Glomerular endothelial cell (primary cell): Measurements from ENCODE around the gene LENG8. TPM values are rescaled to one million over a fixed set of nuclear protein-coding genes. Genes with fewer than 3 reads are reported as not detected.
"Not testable (repeated sequence)": the region's sequence is repeated elsewhere in the genome, so short reads cannot be mapped to it uniquely, and the experiment has no call there.

Experiments
- DNase-seq: peaks from one replicate; pipeline ENCODE4 v3.0.0-alpha.2; 2011; ENCODE audit warnings: low read depth, low spot score; ENCODE audit errors: extremely low read depth
- total RNA-seq: library from RNA; depleted of rRNA; stranded (reverse); fragments of >200 nt; gene quantifications from 2 replicates; pipeline ENCODE4 v1.2.3, GENCODE V29; 2015

LENG8 gene
- total RNA-seq, 1 donor from 2014 or later = 127 TPM

DNA sequence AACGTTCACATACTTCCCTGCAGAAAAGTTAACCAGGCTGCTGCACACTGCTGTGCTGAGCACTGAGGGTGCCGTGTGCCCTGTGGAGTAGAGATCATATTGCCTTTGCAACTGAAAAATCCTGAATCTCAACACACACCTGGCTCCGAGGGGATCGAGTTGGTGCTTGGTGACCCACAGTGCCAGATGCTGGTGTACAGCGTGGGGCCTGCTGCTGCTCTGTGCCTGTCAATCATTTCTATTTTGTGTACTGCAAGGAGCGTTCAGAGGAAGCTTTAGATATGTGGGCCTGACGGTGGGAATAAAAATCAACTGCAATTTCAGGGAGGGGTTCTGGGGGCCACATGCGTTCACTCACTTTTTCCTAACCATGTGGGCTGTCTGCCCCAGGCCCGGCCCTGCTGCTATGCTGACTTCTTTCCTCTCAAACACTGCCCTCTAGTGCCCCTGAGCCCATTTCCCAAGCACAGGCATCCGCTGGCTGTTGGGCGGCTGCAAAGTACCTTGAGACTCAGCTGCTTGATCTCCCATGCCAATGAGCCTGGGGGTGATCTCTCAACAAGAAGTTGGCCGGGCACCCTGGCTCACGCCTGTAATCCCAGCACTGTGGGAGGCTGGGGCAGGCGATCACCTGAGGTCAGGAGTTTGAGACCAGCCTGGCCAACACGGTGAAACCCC is 9.7 kb upstream of the LENG8 start:
- DNase-seq = no peak

DNA sequence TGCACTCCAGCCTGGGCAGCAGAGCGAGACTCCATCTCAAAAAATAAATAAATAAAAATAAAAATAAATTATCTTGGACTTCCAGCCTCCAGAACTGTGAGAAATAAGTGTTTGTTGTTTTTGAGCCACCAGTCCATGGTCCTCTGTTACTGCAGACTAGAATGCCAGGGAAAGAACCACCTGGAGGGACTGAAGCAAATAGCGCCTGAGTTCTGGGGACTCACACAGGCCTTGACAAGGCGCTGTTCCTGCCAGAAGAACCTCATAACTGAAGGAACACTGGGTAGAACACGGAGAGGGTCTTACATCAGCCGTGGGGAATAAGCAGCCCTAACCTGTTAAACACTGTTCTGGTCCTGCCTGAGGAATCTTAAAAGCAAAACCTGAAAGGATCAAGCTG is 8.4 kb upstream of the LENG8 start:
- no peak for DNase-seq

DNA sequence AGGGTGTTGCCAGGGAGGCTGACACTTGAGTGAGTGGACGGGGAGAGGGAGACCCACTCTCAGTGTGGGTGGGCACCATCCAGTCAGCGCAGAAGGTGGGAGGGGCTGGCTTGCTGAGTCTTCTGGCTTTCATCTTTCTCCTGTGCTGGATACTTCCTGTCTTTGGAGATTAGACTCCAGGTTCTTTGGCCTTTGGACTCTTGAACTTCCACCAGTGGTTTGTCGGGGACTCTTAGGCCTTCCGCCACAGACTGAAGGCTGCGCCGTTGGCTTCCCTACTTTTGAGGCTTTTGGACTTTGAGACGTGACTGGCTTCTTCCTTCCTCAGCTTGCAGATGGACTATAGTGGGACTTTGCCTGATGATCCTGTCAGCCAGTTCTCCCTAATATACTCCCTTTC is 4.3 kb upstream of the LENG8 start:
- DNase-seq = no peak

DNA sequence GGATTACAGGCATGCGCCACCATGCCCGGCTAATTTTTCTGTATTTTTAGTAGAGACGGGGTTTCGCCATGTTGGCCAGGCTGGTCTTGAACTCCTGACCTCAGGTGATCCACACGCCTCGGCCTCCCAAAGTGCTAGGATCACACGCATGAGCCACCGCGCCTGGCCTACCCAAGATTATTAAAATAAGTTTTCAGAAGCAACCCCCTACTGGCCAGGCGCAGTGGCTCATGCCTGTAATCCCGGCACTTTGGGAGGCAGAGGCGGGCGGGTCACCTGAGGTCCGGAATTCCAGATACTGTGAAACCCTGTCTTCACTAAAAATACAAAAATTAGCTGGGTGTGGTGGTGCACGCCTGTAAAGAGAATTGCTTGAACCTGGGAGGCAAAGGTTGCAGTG is 2.6 kb upstream of the LENG8 start:
- not testable (repeated sequence) for DNase-seq

DNA sequence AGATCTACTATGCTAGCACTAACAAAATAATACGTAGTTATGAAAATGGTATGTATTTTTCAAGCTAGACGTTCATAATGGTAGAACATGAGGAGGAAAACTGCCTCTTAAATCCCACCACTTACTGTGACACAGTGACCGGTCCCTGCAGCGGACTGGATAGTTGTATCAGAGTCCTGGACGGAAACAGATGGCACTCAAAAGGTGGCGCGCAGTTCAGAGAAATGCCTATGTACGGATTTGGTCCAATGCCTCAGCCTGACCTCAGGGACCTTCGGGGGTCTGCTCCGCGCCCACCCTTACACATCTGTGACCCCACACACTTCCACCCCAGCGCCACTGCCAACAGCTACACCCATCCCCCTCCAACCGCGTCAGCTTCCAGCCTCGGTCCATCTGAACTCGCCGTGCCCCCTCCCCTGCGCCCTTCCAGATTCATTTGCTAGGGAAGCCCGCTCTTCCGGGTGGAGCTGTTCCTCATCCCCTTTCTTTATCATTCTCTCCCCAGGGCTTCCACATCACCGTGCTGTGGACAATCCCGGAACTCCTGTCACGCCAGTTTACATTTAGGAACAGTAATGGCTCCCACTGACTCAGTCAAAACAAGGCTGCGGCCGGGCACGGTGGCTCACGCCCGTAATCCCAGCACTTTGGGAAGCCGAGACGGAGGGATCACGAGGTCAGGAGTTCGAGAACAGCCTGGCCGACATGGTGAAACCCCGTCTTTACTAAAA is 792 bp upstream of the LENG8 start:
- no peak for DNase-seq

DNA sequence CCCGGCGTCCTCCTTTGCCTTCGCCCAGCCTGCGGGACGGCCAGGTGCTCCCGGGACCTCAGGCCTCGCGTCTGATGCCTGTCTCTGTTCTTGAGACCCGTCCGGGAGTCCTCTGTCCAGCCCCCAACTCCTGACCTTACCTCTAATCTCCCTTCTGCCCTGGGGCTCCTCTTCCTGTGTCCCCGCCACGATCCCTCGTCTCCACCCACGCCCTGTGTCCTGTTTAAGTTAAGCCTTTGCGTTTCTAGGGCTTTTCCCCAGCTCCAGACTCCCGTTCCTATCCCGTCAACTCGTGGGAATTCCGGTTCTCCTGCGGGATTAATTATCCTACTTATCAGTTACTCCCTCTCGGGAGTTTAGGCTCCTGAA is 686 bp downstream of the LENG8 start:
- no peak for DNase-seq

DNA sequence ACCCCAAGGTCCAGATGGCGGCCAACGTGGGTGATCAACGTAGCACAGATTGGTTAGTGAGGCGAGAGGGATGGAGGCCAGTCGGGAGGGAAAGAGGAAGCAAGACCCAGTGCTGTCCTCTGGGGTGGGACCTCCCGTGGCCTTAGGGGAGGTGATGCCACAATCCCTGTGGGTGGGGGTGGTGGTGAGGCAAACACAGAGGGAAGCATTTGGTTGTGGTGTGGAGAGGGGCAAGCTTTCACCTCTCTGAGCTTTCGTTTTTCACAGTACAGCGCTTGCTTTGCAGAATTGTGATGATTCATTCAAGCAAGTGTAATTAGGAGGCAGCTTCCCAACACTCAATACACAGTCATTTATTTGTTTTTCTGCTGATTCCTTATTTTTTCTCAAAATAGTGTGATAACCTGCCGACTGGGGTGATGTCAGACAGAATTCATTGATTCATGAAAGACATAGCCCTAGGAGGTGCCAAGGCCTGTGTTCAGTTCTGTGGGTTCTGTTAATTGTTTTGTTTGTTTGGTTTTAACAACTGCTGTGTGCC is 2.4 kb downstream of the LENG8 start:
- no peak for DNase-seq

DNA sequence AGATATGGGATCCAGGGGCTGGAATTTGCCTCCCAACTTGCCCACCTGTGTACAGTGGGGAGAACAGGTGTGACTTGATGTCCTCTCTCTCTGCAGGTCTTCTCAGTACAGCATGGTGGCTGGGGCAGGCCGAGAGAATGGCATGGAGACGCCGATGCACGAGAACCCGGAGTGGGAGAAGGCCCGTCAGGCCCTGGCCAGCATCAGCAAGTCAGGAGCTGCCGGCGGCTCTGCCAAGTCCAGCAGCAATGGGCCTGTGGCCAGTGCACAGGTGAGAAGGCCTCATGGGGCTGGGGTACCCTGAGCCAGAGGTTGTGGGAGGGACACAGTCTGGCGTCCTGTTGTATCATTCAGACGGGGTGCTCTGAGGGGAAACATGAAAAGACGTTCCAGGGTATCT is 3.0 kb downstream of the LENG8 start:
- no peak for DNase-seq

DNA sequence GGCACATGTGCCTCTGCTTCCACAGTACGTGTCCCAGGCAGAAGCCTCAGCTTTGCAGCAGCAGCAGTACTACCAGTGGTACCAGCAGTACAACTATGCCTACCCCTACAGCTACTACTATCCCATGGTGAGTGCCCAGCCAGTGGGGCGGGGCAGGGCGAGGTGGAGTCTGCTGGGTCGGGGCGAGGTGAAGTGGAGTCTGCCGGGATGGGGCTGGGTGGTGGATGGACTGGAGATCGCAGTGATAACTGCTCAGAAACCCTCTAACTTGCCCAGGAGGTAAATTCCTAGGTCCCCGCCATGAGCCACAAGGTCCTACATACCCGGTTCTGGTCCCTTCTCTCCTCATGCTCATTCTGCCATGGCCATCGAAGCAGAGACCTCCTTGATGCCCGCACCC is 3.6 kb downstream of the LENG8 start:
- no peak for DNase-seq

DNA sequence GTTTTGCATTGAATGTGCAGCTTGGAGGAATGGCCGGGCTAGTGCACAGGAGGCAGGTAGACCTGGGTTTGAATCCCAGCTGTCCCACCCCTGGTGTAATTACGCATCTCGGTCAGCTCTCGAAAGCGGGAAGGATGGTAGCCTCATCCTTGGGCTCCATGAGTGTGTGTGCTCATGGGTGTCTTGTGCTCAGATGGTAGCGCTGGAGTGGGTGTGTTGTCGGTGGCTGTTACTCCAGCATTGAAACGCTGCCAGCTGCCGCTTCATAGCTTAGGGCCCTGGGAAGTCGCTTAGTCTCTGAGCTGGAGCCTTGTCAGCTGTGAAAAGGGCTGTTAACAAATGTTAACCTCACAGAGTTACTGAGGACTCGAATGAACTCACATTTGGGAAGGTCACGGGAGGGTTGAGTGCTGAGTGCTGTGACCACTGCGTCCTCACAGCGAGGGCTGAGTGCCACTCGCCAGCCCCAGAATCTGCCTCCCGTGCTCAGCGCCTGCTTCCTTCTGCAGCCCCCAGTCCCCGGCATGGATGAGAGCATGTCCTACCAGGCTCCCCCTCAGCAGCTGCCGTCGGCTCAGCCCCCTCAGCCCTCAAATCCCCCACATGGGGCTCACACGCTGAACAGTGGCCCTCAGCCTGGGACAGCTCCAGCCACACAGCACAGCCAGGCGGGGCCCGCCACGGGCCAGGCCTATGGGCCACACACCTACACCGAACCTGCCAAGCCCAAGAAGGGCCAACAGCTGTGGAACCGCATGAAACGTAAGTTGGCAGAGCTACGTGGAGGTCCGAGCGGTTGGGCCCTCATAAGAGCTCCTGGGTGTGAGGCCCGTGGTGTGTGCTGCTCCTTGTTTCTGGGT is 5.2 kb downstream of the LENG8 start:
- no peak for DNase-seq

DNA sequence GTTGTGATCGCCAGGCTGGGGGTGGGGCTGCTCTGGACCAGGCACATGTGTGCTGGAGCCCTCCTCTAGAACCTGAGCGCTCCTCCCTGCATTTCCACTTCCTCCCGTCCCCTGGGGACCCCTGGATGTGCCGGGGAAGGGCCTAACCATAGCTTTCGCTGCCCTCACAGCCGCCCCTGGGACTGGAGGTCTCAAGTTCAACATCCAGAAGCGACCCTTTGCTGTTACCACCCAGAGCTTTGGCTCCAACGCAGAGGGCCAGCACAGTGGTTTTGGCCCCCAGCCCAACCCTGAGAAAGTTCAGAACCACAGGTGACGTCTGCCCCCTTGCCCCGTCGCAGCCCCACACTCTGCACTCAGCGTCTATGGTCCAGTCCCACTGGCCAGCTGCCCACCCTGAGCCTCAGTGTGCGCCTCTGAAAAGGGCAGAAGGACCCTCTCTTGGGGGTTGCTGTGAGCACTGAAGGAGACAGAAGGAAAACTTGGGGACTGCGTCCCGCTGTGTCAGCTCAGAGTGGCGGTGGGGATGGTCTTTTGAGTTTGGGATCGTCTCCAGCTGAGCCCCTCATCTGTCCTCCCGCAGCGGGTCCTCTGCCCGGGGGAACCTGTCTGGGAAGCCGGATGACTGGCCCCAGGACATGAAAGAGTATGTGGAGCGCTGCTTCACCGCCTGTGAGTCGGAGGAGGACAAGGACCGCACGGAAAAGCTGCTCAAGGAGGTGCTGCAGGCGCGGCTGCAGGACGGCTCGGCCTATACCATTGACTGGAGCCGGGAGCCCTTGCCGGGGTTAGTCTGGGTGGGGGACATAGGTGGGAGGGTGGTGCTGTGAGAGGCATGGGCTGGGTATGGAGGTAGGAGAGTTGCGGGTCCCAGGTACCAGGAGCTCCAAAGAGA is 6.0 kb downstream of the LENG8 start:
- DNase-seq = no peak

DNA sequence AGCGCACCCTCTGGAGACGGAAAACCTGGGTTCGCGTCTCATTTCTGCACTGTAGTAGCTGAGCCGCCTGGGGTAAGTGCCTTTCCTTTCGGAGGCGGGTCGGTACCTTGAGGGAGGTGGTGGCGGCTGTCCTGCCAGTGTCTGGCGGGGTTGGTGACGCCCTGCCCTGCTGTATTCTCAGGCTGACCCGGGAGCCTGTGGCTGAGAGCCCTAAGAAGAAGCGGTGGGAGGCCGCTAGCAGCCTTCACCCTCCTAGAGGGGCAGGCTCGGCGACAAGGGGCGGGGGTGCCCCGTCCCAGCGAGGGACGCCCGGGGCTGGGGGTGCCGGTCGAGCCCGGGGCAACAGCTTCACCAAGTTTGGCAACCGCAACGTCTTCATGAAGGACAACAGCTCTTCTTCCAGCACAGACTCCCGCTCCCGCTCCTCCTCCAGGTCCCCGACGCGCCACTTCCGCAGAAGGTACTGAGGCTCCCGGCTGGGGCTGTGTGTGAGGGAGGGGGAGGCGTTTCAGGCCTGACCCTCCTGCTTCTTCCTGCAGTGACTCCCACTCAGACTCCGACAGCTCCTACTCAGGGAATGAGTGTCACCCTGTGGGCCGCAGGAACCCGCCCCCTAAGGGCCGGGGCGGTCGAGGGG is 6.9 kb downstream of the LENG8 start:
- no peak for DNase-seq

DNA sequence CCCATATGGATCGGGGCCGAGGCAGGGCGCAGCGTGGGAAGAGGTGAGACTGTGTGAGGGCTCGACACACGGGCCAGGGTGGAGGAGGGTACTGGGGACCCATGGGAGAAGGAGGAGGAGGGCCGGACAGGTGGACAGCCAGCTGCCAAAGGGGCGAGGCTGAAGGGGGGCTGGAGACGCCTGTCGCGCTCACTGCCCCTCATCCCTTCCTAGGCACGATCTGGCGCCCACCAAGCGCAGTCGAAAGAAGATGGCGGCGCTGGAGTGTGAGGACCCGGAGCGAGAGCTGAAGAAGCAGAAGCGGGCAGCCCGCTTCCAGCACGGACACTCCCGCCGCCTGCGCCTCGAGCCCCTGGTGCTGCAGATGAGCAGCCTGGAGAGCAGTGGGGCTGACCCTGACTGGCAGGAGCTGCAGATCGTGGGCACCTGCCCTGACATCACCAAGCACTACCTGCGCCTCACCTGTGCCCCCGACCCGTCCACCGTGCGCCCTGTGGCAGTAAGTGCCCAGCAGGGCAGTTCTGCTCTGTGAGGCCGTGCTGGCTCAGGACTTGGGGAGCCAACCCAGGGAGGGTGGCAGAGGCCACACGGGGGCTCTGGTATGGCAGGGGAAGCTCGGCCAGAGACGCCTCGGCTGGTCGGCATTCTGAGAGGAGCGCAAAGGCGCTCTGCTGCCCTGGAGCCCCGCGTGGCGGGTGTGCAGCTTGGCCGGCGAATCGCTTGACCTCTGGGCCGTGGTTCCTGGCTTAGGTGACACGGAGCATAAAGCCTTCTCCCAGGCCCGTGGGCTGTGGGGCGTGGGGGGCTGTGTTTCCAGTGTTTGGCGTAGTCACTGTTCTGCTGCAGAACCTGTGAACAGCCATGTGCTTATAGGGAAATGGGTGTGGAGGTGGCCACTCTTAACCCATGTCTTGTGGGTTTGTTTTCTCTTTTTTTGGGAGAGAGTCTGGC is 7.7 kb downstream of the LENG8 start:
- DNase-seq = no peak

DNA sequence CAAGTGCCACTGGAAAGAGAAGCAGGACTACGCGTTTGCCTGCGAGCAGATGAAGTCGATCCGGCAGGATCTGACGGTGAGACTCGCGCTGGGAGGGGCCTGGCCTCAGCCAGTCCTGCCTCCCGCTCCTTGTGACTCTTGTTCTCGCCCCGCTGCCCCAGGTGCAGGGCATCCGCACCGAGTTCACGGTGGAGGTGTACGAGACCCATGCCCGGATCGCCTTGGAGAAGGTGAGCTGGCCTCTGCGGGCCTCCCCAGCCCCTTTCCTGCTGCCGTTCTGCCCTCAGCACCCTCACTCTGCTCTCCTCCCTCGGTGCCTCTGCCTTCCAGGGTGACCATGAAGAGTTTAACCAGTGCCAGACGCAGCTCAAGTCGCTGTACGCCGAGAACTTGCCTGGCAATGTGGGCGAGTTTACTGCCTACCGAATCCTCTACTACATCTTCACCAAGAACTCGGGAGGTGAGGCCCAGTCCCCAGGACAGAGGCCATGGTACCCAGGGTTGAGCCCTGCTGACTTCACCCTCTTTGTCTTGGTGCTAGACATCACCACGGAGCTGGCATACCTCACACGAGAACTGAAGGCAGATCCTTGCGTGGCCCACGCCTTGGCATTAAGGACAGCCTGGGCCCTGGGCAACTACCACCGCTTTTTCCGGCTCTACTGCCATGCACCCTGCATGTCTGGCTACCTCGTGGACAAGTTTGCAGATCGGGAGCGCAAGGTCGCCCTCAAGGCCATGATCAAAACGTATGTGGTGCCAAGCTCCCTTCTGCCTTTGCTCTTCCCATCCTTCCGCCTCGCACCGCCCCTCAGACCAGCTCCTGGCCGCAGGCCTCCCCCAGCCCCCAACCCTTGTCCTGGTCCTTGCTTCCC is 9.0 kb downstream of the LENG8 start:
- no peak for DNase-seq

DNA sequence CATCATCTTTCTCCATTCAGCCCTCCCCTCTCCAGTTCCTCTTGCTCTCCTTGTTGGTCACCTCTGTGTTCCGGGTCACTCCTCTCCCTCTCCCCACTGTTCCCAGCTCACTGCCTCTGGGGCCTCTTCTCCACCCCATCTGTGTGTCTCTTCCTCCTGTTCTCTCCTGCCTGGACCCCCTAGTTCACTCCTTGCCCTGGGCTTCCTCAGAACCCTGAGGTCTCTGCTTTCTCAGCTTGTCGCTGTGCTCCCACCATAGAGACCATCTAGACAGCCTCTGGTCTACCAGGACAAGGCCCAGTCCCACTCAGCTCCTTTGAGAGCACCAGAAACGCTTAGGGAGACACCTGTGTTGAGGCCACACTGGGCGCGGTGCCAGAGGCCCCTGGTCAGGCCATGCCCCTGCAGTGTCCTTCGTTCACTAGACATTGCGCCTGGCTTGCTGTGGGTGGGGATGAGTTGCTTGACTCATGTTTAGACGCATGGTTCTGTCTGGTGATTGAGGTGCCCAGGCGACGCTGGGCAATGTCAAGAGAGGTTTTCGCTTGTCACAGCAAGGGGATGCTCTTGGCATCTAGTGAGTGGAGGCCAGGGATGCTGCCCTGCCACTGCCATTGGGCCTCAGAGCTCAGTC is 9.8 kb downstream of the LENG8 start:
- DNase-seq = no peak

DNA sequence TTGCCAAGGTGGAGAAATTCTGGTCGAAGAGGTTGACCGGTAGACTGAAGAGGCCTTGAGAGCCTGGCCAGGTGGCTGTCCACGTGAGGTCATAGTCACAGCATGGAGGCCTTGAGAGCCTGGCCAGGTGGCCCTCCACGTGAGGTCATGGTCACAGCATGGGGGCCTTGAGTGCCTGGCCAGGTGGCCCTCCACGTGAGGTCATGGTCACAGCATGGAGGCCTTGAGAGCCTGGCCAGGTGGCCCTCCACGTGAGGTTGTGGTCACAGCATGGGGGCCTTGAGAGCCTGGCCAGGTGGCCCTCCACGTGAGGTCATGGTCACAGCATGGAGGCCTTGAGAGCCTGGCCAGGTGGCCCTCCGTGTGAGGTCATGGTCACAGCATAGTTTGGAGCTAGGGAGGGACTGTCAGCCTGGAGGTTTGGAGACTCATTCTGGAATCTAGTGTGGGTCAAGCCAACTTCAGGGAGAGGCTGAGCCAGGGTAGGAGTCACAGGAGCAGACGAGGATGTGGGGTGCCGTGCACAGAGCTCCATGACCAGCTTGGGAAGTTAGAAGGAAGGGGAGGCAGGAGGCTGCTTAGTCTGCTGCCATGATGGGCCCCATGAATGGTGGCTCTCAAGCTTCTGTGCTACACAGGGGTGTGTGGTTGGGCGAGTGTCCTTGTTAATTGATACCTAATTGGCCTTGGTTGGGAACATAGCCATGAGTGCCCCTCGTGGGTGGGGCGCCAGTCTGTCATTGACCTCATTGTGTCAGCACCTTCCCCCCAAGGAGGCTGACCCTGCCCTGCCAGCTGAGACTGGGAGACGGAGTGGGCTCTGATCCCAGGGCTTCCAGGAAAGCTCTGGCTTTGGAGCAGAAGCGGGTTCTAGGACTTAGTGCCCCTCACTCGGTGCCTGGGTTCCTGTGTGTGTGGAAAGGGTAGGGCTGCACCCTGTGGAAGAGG is 10.6 kb downstream of the LENG8 start:
- DNase-seq = no peak
